ENCODE measurements around the gene AMDHD2.
A peak's percentile ranks its signal among the peaks of the same experiment; 100 is the strongest.

The AMDHD2 gene

GRCh38 chr16:2500430-2500917 is 19.7 kb upstream of the AMDHD2 start:
- Histone ChIP-seq H3K79me2 (ENCODE audit: insufficient read depth, low read length) (no peaks in the 10 kb centered on the region), H4K20me1 (ENCODE audit: insufficient read depth, low read length, poor library complexity, severe bottlenecking) (no peaks in the 10 kb centered on the region), H2AFZ (ENCODE audit: low read length) (no peak overlapping the region), H3F3A (ENCODE audit: low read depth) (no peaks in the 10 kb centered on the region), H3K4me2 (ENCODE audit: low read depth, low read length, poor library complexity, severe bottlenecking) (no peak overlapping the region), H3K9me3 (ENCODE audit: insufficient read depth, low read depth, low read length) (no peaks in the 10 kb centered on the region), H3K4me1 (ENCODE audit: insufficient read depth, low read length, poor library complexity, severe bottlenecking) (no peaks in the 10 kb centered on the region), H3K9me2 (replicated peaks; ENCODE audit: low read depth, low read length) (no peaks in the 10 kb centered on the region), H3K4me3 (ENCODE audit: low read length, poor library complexity, severe bottlenecking) (no peak overlapping the region), H3K36me3 (ENCODE audit: insufficient read depth, low read length) (no peaks in the 10 kb centered on the region; the same call in 1 of the 2 replicates), H3K27me3 (ENCODE audit: insufficient read depth, low read length, poor library complexity, severe bottlenecking) (no peaks in the 10 kb centered on the region), H3K9ac (ENCODE audit: low read depth, low read length, poor library complexity, severe bottlenecking) (no peak overlapping the region)
- no peak for TF ChIP-seq EZH2phosphoT487 (IDR thresholded peaks at IDR 0.05; ENCODE audit: borderline replicate concordance)
- no peak for TF ChIP-seq CTCF (conservative IDR thresholded peaks at IDR 0.05; ENCODE audit: low read length)

GRCh38 chr16:2500918-2501750 is 19.0 kb upstream of the AMDHD2 start:
- Histone ChIP-seq H3K9me3 (ENCODE audit: insufficient read depth, low read depth, low read length) (no peaks in the 10 kb centered on the region), H4K20me1 (ENCODE audit: insufficient read depth, low read length, poor library complexity, severe bottlenecking) (no peaks in the 10 kb centered on the region), H3K4me1 (ENCODE audit: insufficient read depth, low read length, poor library complexity, severe bottlenecking) (no peaks in the 10 kb centered on the region), H3K9ac (ENCODE audit: low read depth, low read length, poor library complexity, severe bottlenecking) (no peak overlapping the region), H3K27me3 (ENCODE audit: insufficient read depth, low read length, poor library complexity, severe bottlenecking) (no peaks in the 10 kb centered on the region), H3K4me2 (ENCODE audit: low read depth, low read length, poor library complexity, severe bottlenecking) (peak overlapping the region; percentile 37), H3K4me3 (ENCODE audit: low read length, poor library complexity, severe bottlenecking) (peak overlapping the region; percentile 52), H2AFZ (ENCODE audit: low read length) (no peak overlapping the region), H3K79me2 (ENCODE audit: insufficient read depth, low read length) (no peaks in the 10 kb centered on the region), H3F3A (ENCODE audit: low read depth) (no peaks in the 10 kb centered on the region), H3K9me2 (replicated peaks; ENCODE audit: low read depth, low read length) (no peaks in the 10 kb centered on the region), H3K36me3 (ENCODE audit: insufficient read depth, low read length) (no peaks in the 10 kb centered on the region; the same call in 1 of the 2 replicates)
- TF ChIP-seq EZH2phosphoT487 (IDR thresholded peaks at IDR 0.05; ENCODE audit: borderline replicate concordance) (no peak), CTCF (conservative IDR thresholded peaks at IDR 0.05; ENCODE audit: low read length) (peak; percentile 70)

- Histone ChIP-seq H3K9me3 (ENCODE audit: insufficient read depth, low read depth, low read length) (no peaks in the 10 kb centered on the region), H3K9me2 (replicated peaks; ENCODE audit: low read depth, low read length) (no peaks in the 10 kb centered on the region), H3K9ac (ENCODE audit: low read depth, low read length, poor library complexity, severe bottlenecking) (no peak overlapping the region), H3K36me3 (ENCODE audit: insufficient read depth, low read length) (no peaks in the 10 kb centered on the region), H2AFZ (ENCODE audit: low read length) (no peak overlapping the region), H4K20me1 (ENCODE audit: insufficient read depth, low read length, poor library complexity, severe bottlenecking) (no peaks in the 10 kb centered on the region), H3K79me2 (ENCODE audit: insufficient read depth, low read length) (no peaks in the 10 kb centered on the region), H3K27me3 (ENCODE audit: insufficient read depth, low read length, poor library complexity, severe bottlenecking) (no peaks in the 10 kb centered on the region), H3K4me3 (ENCODE audit: low read length, poor library complexity, severe bottlenecking) (no peak overlapping the region), H3F3A (ENCODE audit: low read depth) (no peaks in the 10 kb centered on the region), H3K4me2 (ENCODE audit: low read depth, low read length, poor library complexity, severe bottlenecking) (no peak overlapping the region), H3K4me1 (ENCODE audit: insufficient read depth, low read length, poor library complexity, severe bottlenecking) (no peaks in the 10 kb centered on the region)
- TF ChIP-seq EZH2phosphoT487 (IDR thresholded peaks at IDR 0.05; ENCODE audit: borderline replicate concordance): no peak
- no peak for TF ChIP-seq CTCF (conservative IDR thresholded peaks at IDR 0.05; ENCODE audit: low read length)
Observed at GRCh38 chr16:2501946-2502895, 17.9 kb upstream of the AMDHD2 start.
